Loucy (cell line): Measurements from ENCODE around the gene PTPRB.

Source experiments
- H2AFZ ChIP-seq: fragments of 200-600 bp; sonication (generic); 2 replicates; pipeline ENCODE4 v1.6.0; 2016; ENCODE audit warnings: antibody characterized with exemption, mild to moderate bottlenecking, low read length, moderate library complexity
- H3F3A ChIP-seq: fragments of 200-600 bp; 2 replicates; pipeline ENCODE4 v1.6.0; 2016; ENCODE audit warnings: antibody characterized with exemption, low read depth, mild to moderate bottlenecking
- H3K27me3 ChIP-seq: fragments of 200-600 bp; sonication (generic); 2 replicates; pipeline ENCODE4 v1.6.1; 2014; ENCODE audit warnings: low read length, mild to moderate bottlenecking; ENCODE audit not compliant: insufficient read depth, poor library complexity, severe bottlenecking
- H3K36me3 ChIP-seq: fragments of 200-600 bp; sonication (generic); 2 replicates; pipeline ENCODE4 v1.6.1; 2016; ENCODE audit warnings: low read length; ENCODE audit not compliant: insufficient read depth
- H3K4me1 ChIP-seq: fragments of 200-600 bp; sonication (generic); 2 replicates; pipeline ENCODE4 v1.5.1; 2014; ENCODE audit warnings: low read length, mild to moderate bottlenecking; ENCODE audit not compliant: insufficient read depth, poor library complexity, severe bottlenecking
- H3K4me2 ChIP-seq: fragments of 200-600 bp; sonication (generic); 2 replicates; pipeline ENCODE4 v1.6.0; 2014; ENCODE audit warnings: antibody characterized with exemption, low read length, low read depth, mild to moderate bottlenecking; ENCODE audit not compliant: poor library complexity, severe bottlenecking
- H3K4me3 ChIP-seq: fragments of 200-600 bp; sonication (generic); 2 replicates; pipeline ENCODE4 v1.5.1; 2014; ENCODE audit warnings: low read length, mild to moderate bottlenecking, mixed read lengths; ENCODE audit not compliant: poor library complexity, severe bottlenecking
- H3K79me2 ChIP-seq: fragments of 200-600 bp; sonication (generic); 2 replicates; pipeline ENCODE4 v1.6.1; 2014; ENCODE audit warnings: low read length; ENCODE audit not compliant: insufficient read depth
- H3K9ac ChIP-seq: fragments of 200-600 bp; sonication (generic); 2 replicates; pipeline ENCODE4 v1.6.0; 2014; ENCODE audit warnings: mild to moderate bottlenecking, low read depth, low read length, moderate library complexity; ENCODE audit not compliant: poor library complexity, severe bottlenecking
- H3K9me2 ChIP-seq: fragments of 200-600 bp; sonication (generic); replicated peaks from 2 replicates; pipeline ENCODE4 v1.6.1; 2016; ENCODE audit warnings: low read depth, low read length, mixed read lengths
- H3K9me3 ChIP-seq: fragments of 200-600 bp; sonication (generic); 2 replicates; pipeline ENCODE4 v1.6.1; 2014; ENCODE audit warnings: mild to moderate bottlenecking, antibody characterized with exemption, low read length, low read depth; ENCODE audit not compliant: insufficient read depth
- H4K20me1 ChIP-seq: fragments of 200-600 bp; sonication (generic); 2 replicates; pipeline ENCODE4 v1.6.0; 2014; ENCODE audit warnings: antibody characterized with exemption, low read length, mild to moderate bottlenecking; ENCODE audit not compliant: insufficient read depth, poor library complexity, severe bottlenecking
- EZH2phosphoT487 ChIP-seq: fragments of 200-600 bp; IDR thresholded peaks from 2 replicates; pipeline ENCODE4 v1.6.1; 2018; ENCODE audit warnings: antibody characterized with exemption, mild to moderate bottlenecking, moderate library complexity, borderline replicate concordance
- TF ChIP-seq, protein P1 (sequence below): fragments of 200-600 bp; sonication (generic); conservative IDR thresholded peaks from 2 replicates; pipeline ENCODE4 v1.5.1; 2014; ENCODE audit warnings: mild to moderate bottlenecking, antibody characterized with exemption, low read length

Gene PTPRB

DNA sequence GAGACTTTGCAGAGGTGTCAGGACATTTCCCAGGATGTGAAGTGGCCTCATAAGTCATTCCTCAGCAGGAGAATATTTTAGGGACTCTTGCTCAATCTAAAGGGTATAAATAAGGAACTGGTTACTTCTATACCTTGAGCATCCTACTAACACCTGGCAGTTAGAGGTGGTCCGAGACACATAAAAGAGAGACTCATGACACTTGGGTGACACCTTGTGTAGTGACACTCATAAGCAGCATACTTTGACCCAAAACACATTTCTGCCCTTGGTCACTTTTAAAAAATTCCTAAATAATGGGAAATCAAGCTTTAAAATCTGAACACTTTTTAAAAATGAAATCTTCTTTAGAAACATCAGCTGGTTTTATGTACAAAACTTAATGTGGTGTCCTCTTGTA, 152.8 kb downstream of the PTPRB start:
- Histone ChIP-seq H3K4me1 (no peaks in the 10 kb centered on the region), H2AFZ (no peak overlapping the region), H3F3A (no peaks in the 10 kb centered on the region), H3K27me3 (no peaks in the 10 kb centered on the region), H3K79me2 (no peaks in the 10 kb centered on the region), H3K4me2 (no peak overlapping the region), H3K36me3 (no peaks in the 10 kb centered on the region), H3K9me2 (no peaks in the 10 kb centered on the region), H4K20me1 (no peaks in the 10 kb centered on the region), H3K4me3 (no peak overlapping the region), H3K9ac (no peak overlapping the region), H3K9me3 (0 out of 2 replicates have a peak, but pooled peaks cover 2% of the 10 kb centered on the region)
- TF ChIP-seq, protein P1, sequence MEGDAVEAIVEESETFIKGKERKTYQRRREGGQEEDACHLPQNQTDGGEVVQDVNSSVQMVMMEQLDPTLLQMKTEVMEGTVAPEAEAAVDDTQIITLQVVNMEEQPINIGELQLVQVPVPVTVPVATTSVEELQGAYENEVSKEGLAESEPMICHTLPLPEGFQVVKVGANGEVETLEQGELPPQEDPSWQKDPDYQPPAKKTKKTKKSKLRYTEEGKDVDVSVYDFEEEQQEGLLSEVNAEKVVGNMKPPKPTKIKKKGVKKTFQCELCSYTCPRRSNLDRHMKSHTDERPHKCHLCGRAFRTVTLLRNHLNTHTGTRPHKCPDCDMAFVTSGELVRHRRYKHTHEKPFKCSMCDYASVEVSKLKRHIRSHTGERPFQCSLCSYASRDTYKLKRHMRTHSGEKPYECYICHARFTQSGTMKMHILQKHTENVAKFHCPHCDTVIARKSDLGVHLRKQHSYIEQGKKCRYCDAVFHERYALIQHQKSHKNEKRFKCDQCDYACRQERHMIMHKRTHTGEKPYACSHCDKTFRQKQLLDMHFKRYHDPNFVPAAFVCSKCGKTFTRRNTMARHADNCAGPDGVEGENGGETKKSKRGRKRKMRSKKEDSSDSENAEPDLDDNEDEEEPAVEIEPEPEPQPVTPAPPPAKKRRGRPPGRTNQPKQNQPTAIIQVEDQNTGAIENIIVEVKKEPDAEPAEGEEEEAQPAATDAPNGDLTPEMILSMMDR, result no peak
- TF ChIP-seq EZH2phosphoT487, result no peak

DNA sequence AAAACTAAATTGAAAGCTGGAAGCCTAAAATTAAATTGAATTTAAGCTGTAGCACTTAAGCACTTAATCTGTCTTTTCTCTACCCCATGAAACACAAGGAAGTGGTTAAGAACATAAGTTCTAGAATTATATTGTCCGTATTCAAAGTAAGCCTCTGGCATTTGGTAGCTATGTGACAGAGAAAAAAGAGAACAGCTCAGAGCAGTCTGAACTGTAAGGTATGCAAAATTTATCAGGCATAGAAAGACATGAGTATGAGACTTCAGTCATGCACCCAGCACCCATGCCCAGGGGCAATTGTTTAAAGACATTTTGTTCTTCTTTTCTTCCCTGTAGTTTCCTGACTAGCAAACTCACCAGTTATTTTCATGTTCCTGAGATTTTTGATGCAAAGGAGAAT, 154.5 kb downstream of the PTPRB start:
- Histone ChIP-seq H3K9ac (no peak overlapping the region), H2AFZ (no peak overlapping the region), H3K4me1 (no peaks in the 10 kb centered on the region), H3K9me2 (no peaks in the 10 kb centered on the region), H3K27me3 (no peaks in the 10 kb centered on the region), H3K79me2 (no peaks in the 10 kb centered on the region), H3K4me2 (no peak overlapping the region), H3K4me3 (no peak overlapping the region), H3K36me3 (no peaks in the 10 kb centered on the region), H3K9me3 (no peaks in the 10 kb centered on the region), H4K20me1 (no peaks in the 10 kb centered on the region), H3F3A (no peaks in the 10 kb centered on the region)
- TF ChIP-seq, protein P1, result no peak
- TF ChIP-seq EZH2phosphoT487, result no peak

DNA sequence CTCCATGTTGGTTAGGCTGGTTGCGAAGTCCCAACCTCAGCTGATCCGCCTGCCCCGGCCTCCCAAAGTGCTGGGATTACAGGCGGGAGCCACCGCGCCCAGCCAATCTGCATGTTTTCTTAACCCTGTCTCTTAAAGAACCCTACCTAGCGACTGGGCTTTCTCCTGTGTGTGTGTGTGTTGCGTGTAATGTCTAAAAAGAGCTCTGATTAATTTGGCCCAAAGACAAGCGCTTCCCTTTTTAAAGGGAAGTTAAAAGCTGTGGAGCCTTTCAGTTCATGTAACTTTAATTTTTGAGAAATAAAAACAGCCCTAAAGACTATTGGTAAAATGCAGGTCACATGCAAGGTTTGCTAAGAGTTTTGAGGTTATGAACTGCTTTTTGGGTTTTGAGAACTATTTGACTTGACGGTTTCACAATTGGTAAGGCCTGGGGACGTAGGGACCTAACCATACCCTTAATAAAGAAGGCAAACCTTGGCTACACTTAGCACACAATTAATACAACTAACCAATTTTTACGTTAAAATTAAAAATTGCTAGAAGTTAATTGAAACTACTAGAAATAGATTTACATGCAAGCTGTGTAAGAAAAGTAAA, 167.9 kb downstream of the PTPRB start:
- H3K4me1 ChIP-seq, result no peaks in the 10 kb centered on the region
- H3K27me3 ChIP-seq, result no peaks in the 10 kb centered on the region
- H2AFZ ChIP-seq, result no peak overlapping the region
- no peaks in the 10 kb centered on the region for H3K9me2 ChIP-seq
- H3F3A ChIP-seq, result no peaks in the 10 kb centered on the region
- no peak overlapping the region for H3K4me2 ChIP-seq
- H4K20me1 ChIP-seq, result no peaks in the 10 kb centered on the region
- H3K4me3 ChIP-seq, result no peak overlapping the region
- H3K79me2 ChIP-seq, result no peaks in the 10 kb centered on the region
- H3K9ac ChIP-seq, result no peak overlapping the region
- H3K9me3 ChIP-seq, result peaks cover 2% of the 10 kb centered on the region; the same call in 1 of the 2 replicates
- no peak for TF ChIP-seq EZH2phosphoT487
- TF ChIP-seq, protein P1, result no peak
- H3K36me3 ChIP-seq, result no peaks in the 10 kb centered on the region
